K562 (cell line): ENCODE results near the gene MRTFB. TPM values are rescaled to one million over a fixed set of nuclear protein-coding genes. Genes with fewer than 3 reads are reported as not detected.

Experiments used
- ATAC-seq: fragments of 200-7000 bp; cut with Tn5 transposase; 3 replicates; pipeline ENCODE4 v1.9.1; 2020; ENCODE audit warnings: moderate library complexity
- BruUV-seq: library from RNA; stranded (reverse); fragments of 400-500 nt; replicated peaks from 2 replicates; lab custom pipeline; 2021; lab: Mats Ljungman, UMichigan
- CTCF ChIA-PET: fragments of 300-600 bp; formaldehyde crosslinking; extraction: SDS; loops from one replicate; lab custom pipeline; 2021; ENCODE audit warnings: low intra/inter-chr PET ratio; lab: Yijun Ruan, JAX
- POLR2A ChIA-PET: fragments of 300-600, 350-650 bp; sonication (Branson Sonifier 250); formaldehyde crosslinking; extraction: SDS; loops from one replicate; lab custom pipeline; 2021; ENCODE audit warnings: antibody characterized with exemption, inconsistent platforms; lab: Yijun Ruan, JAX
- DNase-seq, 4 experiments: peaks; one replicate each; pipeline versions ENCODE4 v3.0.0 to v3.0.0-alpha.2; 2011 to 2018; ENCODE audit warnings: low spot score in 3 of 4, mixed read lengths in 3 of 4; ENCODE audit errors: extremely low read depth in 1 of 4
- FAIRE-seq: peaks from 2 replicates; lab custom pipeline; 2011; peaks lifted over from hg19 to GRCh38; lab: Jason Lieb, UNC
- H2AFZ ChIP-seq: 2 replicates; pipeline ENCODE4 v1.6.0; 2011; ENCODE audit warnings: low read depth, low read length, control low read depth, inconsistent platforms
- H3K27ac ChIP-seq: fragments of 200-600 bp; 3 replicates; pipeline ENCODE4 v1.8.0; 2011; ENCODE audit warnings: low read depth, mild to moderate bottlenecking, control low read depth, inconsistent platforms, low read length, moderate library complexity, mixed read lengths; ENCODE audit errors: extremely low read depth
- H3K27me3 ChIP-seq, 2 experiments: fragments of 300-600 bp in 1 of 2; 2 replicates in 1 of 2; 3 replicates in 1 of 2; pipeline versions ENCODE4 v1.6.0 to v1.8.0; 2011; ENCODE audit warnings: inconsistent platforms in 2 of 2, low read length in 2 of 2, mild to moderate bottlenecking in 1 of 2, mixed read lengths in 1 of 2, moderate library complexity in 1 of 2; ENCODE audit not compliant: control insufficient read depth in 2 of 2, insufficient read depth in 2 of 2
- H3K36me3 ChIP-seq: fragments of 300-600 bp; 3 replicates; pipeline ENCODE4 v1.8.0; 2011; ENCODE audit warnings: mild to moderate bottlenecking, low read length, inconsistent platforms; ENCODE audit not compliant: control insufficient read depth, insufficient read depth
- H3K4me1 ChIP-seq, 2 experiments: fragments of 200-600 bp in 1 of 2; replicated peaks in 1 of 2; 2 replicates in 1 of 2; 3 replicates in 1 of 2; pipeline versions ENCODE4 v1.5.1 to v1.8.0; 2011; ENCODE audit warnings: inconsistent platforms in 2 of 2, low read length in 2 of 2, mild to moderate bottlenecking in 1 of 2, mixed read lengths in 1 of 2, moderate library complexity in 1 of 2; ENCODE audit not compliant: control insufficient read depth in 2 of 2, insufficient read depth in 2 of 2
- H3K4me2 ChIP-seq: 2 replicates; pipeline ENCODE4 v1.6.1; 2011; ENCODE audit warnings: low read length, control low read depth, inconsistent platforms, mixed read lengths; ENCODE audit not compliant: insufficient read depth
- H3K4me3 ChIP-seq: fragments of 200-600 bp; sonication (generic), shearing (Covaris generic); 2 replicates; pipeline ENCODE4 v1.5.1; 2016; ENCODE audit warnings: control low read depth, inconsistent platforms
- H3K79me2 ChIP-seq: fragments of 200-600 bp; 3 replicates; pipeline ENCODE4 v1.8.0; 2011; ENCODE audit warnings: low read length, inconsistent platforms; ENCODE audit not compliant: control insufficient read depth, insufficient read depth
- H3K9ac ChIP-seq, 2 experiments: 2 replicates each; pipeline versions ENCODE4 v1.6.0 to v1.6.1; 2011; ENCODE audit warnings: low read depth in 2 of 2, low read length in 2 of 2, control low read depth in 1 of 2, inconsistent platforms in 1 of 2, mild to moderate bottlenecking in 1 of 2, mixed read lengths in 1 of 2; ENCODE audit not compliant: insufficient read depth in 1 of 2
- H3K9me1 ChIP-seq: one replicate; pipeline ENCODE4 v1.6.0; 2011; ENCODE audit warnings: inconsistent platforms, mild to moderate bottlenecking, low read length, moderate library complexity; ENCODE audit not compliant: control insufficient read depth, insufficient read depth
- H3K9me3 ChIP-seq: replicated peaks from 2 replicates; pipeline ENCODE4 v1.5.1; 2011; ENCODE audit warnings: low read depth, low read length, inconsistent platforms; ENCODE audit not compliant: control insufficient read depth, insufficient read depth
- H4K20me1 ChIP-seq: replicated peaks from 2 replicates; pipeline ENCODE4 v1.6.1; 2011; ENCODE audit warnings: low read length, inconsistent platforms, mixed read lengths; ENCODE audit not compliant: control insufficient read depth, insufficient read depth
- MEIS2 ChIP-seq: fragments of 450-650 bp; IDR thresholded peaks from 2 replicates; pipeline ENCODE4 v1.6.1; 2014; ENCODE audit warnings: mild to moderate bottlenecking; ENCODE audit not compliant: partially characterized antibody
- ZNF133 ChIP-seq: fragments of 250-450 bp; sonication (Bioruptor Pico); IDR thresholded peaks from 2 replicates; pipeline ENCODE4 v1.4.0; 2020; ENCODE audit warnings: mild to moderate bottlenecking
- ZSCAN32 ChIP-seq: fragments of 450-650 bp; formaldehyde crosslinking; IDR thresholded peaks from 2 replicates; pipeline ENCODE4 v1.4.0; 2020; ENCODE audit warnings: mild to moderate bottlenecking, moderate library complexity
- WGBS: fragments of 100-300 bp; shearing (Covaris generic); methylation state at CpG from one replicate; pipeline ENCODE4 v1.1.6; 2016; ENCODE audit warnings: low coverage, mixed read lengths; ENCODE audit not compliant: insufficient coverage; ENCODE audit errors: missing lambda C conversion rate; 5-methylcytosine and 5-hydroxymethylcytosine counted together
- in situ Hi-C: fragments of 300-500 bp; cut with MboI; formaldehyde crosslinking; loops from 4 replicates; pipeline ENCODE4 v1.15.0; 2018; ENCODE audit warnings: inconsistent platforms, mixed read lengths
- intact Hi-C: fragments of 100-400 bp; cut with micrococcal nuclease; formaldehyde crosslinking; loops from 2 replicates; pipeline ENCODE4 v1.14.2; 2022
- polyA plus RNA-seq, 8 experiments: library from polyadenylated mRNA; depleted of rRNA in 4 of 8; stranded (reverse) in 5 of 8; unstranded in 3 of 8; fragments of >200 nt; fragmentation: Nextera tagmentation in 2 of 8; fragmentation: Illumina TruSeq in 1 of 8; extraction: Ambion mirVana in 2 of 8; extraction: Trizol in 1 of 8; gene quantifications; 2 replicates each; pipeline versions ENCODE4 v1.2.1 to v1.2.3, GENCODE V29; 2011 to 2014; ENCODE audit warnings: inconsistent platforms in 1 of 8, missing spikeins in 1 of 8
- total RNA-seq, 7 experiments: library from RNA; depleted of rRNA in 6 of 7; stranded (reverse); fragments of >200 nt in 6 of 7; fragmentation: Illumina TruSeq in 2 of 7; extraction: Trizol in 2 of 7; gene quantifications; 2 replicates each; pipeline versions ENCODE4 v1.2.1 to v1.2.3, GENCODE V29; 2011 to 2021; ENCODE audit warnings: low replicate concordance in 1 of 7
- TF ChIP-seq, protein P1 (sequence below): fragments of 450-650 bp; IDR thresholded peaks from 2 replicates; pipeline ENCODE4 v1.6.1; 2016

The MRTFB gene
- total and polyA plus RNA-seq, 9 of the 15 experiments (the other 6 are each of a cell fraction or from before 2014, with no cell fraction given): 2.2 to 12.7 (median 7.0) TPM

- H3K9me3 ChIP-seq: no peaks in the 10 kb centered on the region
- no peak for ATAC-seq
- peaks cover 28% of the 10 kb centered on the region for H3K79me2 ChIP-seq
- ChIA-PET POLR2A (no interaction called here), CTCF (no interaction called here)
- H4K20me1 ChIP-seq: no peaks in the 10 kb centered on the region; the same call in 1 of the 2 replicates
- H3K27ac ChIP-seq: no peak overlapping the region
- no peaks in the 10 kb centered on the region for H3K27me3 ChIP-seq
- 0 out of 3 replicates have a peak, but pooled peaks cover 3% of the 10 kb centered on the region for H3K36me3 ChIP-seq
- TF ChIP-seq, protein P1, sequence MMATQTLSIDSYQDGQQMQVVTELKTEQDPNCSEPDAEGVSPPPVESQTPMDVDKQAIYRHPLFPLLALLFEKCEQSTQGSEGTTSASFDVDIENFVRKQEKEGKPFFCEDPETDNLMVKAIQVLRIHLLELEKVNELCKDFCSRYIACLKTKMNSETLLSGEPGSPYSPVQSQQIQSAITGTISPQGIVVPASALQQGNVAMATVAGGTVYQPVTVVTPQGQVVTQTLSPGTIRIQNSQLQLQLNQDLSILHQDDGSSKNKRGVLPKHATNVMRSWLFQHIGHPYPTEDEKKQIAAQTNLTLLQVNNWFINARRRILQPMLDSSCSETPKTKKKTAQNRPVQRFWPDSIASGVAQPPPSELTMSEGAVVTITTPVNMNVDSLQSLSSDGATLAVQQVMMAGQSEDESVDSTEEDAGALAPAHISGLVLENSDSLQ: peak; percentile 50
- TF ChIP-seq MEIS2: peak; percentile 24
- TF ChIP-seq ZSCAN32 (CRISPR knock-in tag): no peak
- no peak for TF ChIP-seq ZNF133
- H3K4me3 ChIP-seq: no peak overlapping the region
- no peak overlapping the region for H3K9ac ChIP-seq
- DNase-seq: no peak
- WGBS: 89% methylated on average over 1 of the region's 1 CpG
- H2AFZ ChIP-seq: no peak overlapping the region
- in situ Hi-C loops: no loop called here
- no TSS peak for BruUV-seq
- H3K4me2 ChIP-seq: no peak overlapping the region
- FAIRE-seq: no peak
- no peaks in the 10 kb centered on the region for H3K9me1 ChIP-seq
- intact Hi-C loops: no loop called here
- H3K4me1 ChIP-seq: peaks cover 0 to 23% of the 10 kb centered on the region in 2 experiments; a peak in 2 of 5 replicates
Observed at GRCh38 chr16:14314116-14314515, 243.0 kb downstream of the MRTFB start.
